HepG2 (cell line): ENCODE data around the gene CDC34. TPM values are rescaled to one million over a fixed set of nuclear protein-coding genes. Genes with fewer than 3 reads are reported as not detected.

ENCODE experiments used
- ZBTB40 ChIP-seq, 2 experiments: fragments of 450-650 bp in 1 of 2; sonication (generic) in 1 of 2; formaldehyde crosslinking in 1 of 2; IDR thresholded peaks; 2 replicates each; pipeline versions ENCODE4 v1.6.1 to v1.8.0; 2016 to 2022; ENCODE audit warnings: antibody characterized with exemption in 1 of 2, mild to moderate bottlenecking in 1 of 2, missing genetic modification reagents in 1 of 2
- ZNF142 ChIP-seq: sonication (generic); formaldehyde crosslinking; IDR thresholded peaks from 2 replicates; pipeline ENCODE4 v1.4.0; 2020; ENCODE audit warnings: missing genetic modification reagents
- ZNF772 ChIP-seq: sonication (generic); formaldehyde crosslinking; IDR thresholded peaks from 2 replicates; pipeline ENCODE4 v1.5.0; 2020; ENCODE audit warnings: mild to moderate bottlenecking, missing genetic modification reagents
- polyA plus RNA-seq, 8 experiments: library from polyadenylated mRNA; depleted of rRNA in 3 of 8; stranded (reverse) in 7 of 8; unstranded in 1 of 8; fragments of >200 nt; fragmentation: Illumina TruSeq in 4 of 8; extraction: Trizol in 4 of 8; gene quantifications; 2 replicates each; pipeline versions ENCODE4 v1.2.1 to v1.2.3, GENCODE V29; 2011 to 2016; ENCODE audit warnings: low read depth in 4 of 8, missing spikeins in 1 of 8, mixed read lengths in 1 of 8; ENCODE audit not compliant: insufficient read depth in 1 of 8
- total RNA-seq, 5 experiments: library from RNA; depleted of rRNA; stranded (reverse); fragments of >200 nt; fragmentation: Illumina TruSeq; extraction: Trizol; gene quantifications; 2 replicates each; pipeline ENCODE4 v1.2.3, GENCODE V29; 2016; ENCODE audit warnings: low read depth in 1 of 5
- TF ChIP-seq, protein P1 (sequence below): sonication (generic); formaldehyde crosslinking; IDR thresholded peaks from 2 replicates; pipeline ENCODE4 v1.8.1; 2023; ENCODE audit warnings: mild to moderate bottlenecking, missing genetic modification reagents
- TF ChIP-seq, protein P2 (sequence below): sonication (generic); formaldehyde crosslinking; IDR thresholded peaks from 2 replicates; pipeline ENCODE4 v1.4.0; 2020; ENCODE audit warnings: mild to moderate bottlenecking, missing genetic modification reagents
- TF ChIP-seq, protein P3 (sequence below): sonication (generic); formaldehyde crosslinking; IDR thresholded peaks from 2 replicates; pipeline ENCODE4 v1.8.1; 2022; ENCODE audit warnings: low read depth, mild to moderate bottlenecking, missing genetic modification reagents

Gene CDC34
- total and polyA plus RNA-seq, 2 of the 13 experiments (the other 11 are each of a cell fraction or from before 2014, with no cell fraction given) = 138 to 150 TPM

DNA sequence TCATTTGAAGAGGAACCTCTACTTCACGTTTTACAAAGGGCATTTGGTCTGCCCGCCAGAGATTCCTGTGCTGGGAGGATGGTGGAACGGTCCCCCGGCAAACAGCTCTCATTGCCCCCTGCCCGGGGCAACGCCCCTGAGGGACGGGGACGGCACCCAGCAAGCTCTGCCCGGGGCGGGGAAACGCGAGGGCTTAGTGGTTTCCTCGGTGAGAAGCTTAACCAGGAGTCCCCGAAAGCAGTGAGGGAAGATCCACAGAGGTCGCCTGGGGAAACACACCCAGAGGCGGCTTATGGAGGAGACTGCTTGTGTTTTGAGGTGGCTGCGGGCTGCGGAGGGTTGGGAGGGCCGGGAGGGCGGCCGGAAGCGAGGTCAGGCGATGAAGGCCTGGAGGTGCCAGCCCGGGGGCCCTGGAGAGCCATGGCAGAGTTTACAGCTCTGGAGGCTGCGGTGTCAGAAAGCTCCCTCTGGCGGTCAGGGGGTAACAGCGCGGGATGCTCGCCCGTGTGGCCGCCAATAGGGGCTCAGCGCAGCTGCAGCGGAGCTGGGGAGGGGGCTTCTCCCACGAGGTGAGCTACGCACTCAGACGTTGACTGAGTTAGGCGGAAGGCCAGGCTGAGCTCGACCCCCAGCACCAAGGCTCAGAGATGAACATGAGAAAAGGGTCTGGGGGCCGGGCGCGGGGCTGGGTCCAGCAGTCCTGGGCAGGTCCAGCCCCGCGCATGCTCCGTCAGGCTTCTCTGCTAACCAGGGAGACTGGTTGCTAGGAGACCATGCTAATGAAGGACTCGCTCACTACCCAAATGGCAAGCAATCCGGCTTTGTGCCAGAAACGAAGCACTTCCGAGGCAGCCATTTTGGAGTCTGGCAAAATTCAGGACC is 24.9 kb upstream of the CDC34 start (continued):
- TF ChIP-seq, protein P1, sequence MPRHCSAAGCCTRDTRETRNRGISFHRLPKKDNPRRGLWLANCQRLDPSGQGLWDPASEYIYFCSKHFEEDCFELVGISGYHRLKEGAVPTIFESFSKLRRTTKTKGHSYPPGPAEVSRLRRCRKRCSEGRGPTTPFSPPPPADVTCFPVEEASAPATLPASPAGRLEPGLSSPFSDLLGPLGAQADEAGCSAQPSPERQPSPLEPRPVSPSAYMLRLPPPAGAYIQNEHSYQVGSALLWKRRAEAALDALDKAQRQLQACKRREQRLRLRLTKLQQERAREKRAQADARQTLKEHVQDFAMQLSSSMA (CRISPR knock-in tag) = no peak
- TF ChIP-seq, protein P2, sequence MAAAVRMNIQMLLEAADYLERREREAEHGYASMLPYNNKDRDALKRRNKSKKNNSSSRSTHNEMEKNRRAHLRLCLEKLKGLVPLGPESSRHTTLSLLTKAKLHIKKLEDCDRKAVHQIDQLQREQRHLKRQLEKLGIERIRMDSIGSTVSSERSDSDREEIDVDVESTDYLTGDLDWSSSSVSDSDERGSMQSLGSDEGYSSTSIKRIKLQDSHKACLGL (CRISPR knock-in tag) = no peak
- TF ChIP-seq ZBTB40 (IDR thresholded peaks at IDR 0.05) (no peak), ZBTB40 (CRISPR knock-in tag; IDR thresholded peaks at IDR 0.05) (peak; percentile 67; the same call in 1 of the 2 replicates), ZNF142 (CRISPR knock-in tag) (no peak), ZNF772 (CRISPR knock-in tag) (peak; percentile 67; the same call in 1 of the 2 replicates)
- TF ChIP-seq, protein P3, sequence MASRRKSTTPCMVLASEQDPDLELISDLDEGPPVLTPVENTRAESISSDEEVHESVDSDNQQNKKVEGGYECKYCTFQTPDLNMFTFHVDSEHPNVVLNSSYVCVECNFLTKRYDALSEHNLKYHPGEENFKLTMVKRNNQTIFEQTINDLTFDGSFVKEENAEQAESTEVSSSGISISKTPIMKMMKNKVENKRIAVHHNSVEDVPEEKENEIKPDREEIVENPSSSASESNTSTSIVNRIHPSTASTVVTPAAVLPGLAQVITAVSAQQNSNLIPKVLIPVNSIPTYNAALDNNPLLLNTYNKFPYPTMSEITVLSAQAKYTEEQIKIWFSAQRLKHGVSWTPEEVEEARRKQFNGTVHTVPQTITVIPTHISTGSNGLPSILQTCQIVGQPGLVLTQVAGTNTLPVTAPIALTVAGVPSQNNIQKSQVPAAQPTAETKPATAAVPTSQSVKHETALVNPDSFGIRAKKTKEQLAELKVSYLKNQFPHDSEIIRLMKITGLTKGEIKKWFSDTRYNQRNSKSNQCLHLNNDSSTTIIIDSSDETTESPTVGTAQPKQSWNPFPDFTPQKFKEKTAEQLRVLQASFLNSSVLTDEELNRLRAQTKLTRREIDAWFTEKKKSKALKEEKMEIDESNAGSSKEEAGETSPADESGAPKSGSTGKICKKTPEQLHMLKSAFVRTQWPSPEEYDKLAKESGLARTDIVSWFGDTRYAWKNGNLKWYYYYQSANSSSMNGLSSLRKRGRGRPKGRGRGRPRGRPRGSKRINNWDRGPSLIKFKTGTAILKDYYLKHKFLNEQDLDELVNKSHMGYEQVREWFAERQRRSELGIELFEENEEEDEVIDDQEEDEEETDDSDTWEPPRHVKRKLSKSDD = no peak; the same call in 1 of the 2 replicates
